GM23338 (cell line): ENCODE data around the gene SLC23A2.

Experiments
- CREB1 ChIP-seq: fragments of 250-450 bp; sonication (Bioruptor Pico); IDR thresholded peaks from 2 replicates; pipeline ENCODE4 v1.5.0; 2020; ENCODE audit warnings: low read depth, mild to moderate bottlenecking, moderate library complexity
- CTCF ChIP-seq, 2 experiments: fragments of 200-600 bp in 1 of 2; sonication (generic) in 1 of 2; conservative IDR thresholded peaks; 2 replicates each; pipeline versions ENCODE4 v1.5.1 to v1.6.1; 2016 to 2017; ENCODE audit warnings: antibody characterized with exemption in 2 of 2, low read depth in 2 of 2, mild to moderate bottlenecking in 2 of 2, moderate library complexity in 1 of 2
- EZH2 ChIP-seq: fragments of 200-600 bp; sonication (generic); IDR thresholded peaks from one replicate; pipeline ENCODE4 v1.8.0; 2017; ENCODE audit warnings: antibody characterized with exemption, mild to moderate bottlenecking, low read depth; ENCODE audit not compliant: unreplicated experiment
- EZH2phosphoT487 ChIP-seq: fragments of 200-600 bp; sonication (generic); IDR thresholded peaks from one replicate; pipeline ENCODE4 v1.8.1; 2018; ENCODE audit warnings: antibody characterized with exemption; ENCODE audit not compliant: unreplicated experiment
- JUNB ChIP-seq: IDR thresholded peaks from one replicate; pipeline ENCODE4 v1.6.1; 2016; ENCODE audit warnings: antibody characterized with exemption; ENCODE audit not compliant: unreplicated experiment
- NANOG ChIP-seq: IDR thresholded peaks from 2 replicates; pipeline ENCODE4 v1.6.1; 2016; ENCODE audit warnings: antibody characterized with exemption, borderline replicate concordance
- POLR2AphosphoS5 ChIP-seq: IDR thresholded peaks from 2 replicates; pipeline ENCODE4 v1.6.1; 2016; ENCODE audit warnings: antibody characterized with exemption, low read depth
- REST ChIP-seq: IDR thresholded peaks from one replicate; pipeline ENCODE4 v1.6.1; 2018; ENCODE audit warnings: antibody characterized with exemption; ENCODE audit not compliant: unreplicated experiment
- STAT1 ChIP-seq: IDR thresholded peaks from one replicate; pipeline ENCODE4 v1.6.1; 2016; ENCODE audit warnings: antibody characterized with exemption; ENCODE audit not compliant: unreplicated experiment

GRCh38 chr20:4962241-4962855 lies 39.0 kb downstream of the SLC23A2 start:
- TF ChIP-seq CTCF (conservative IDR thresholded peaks at IDR 0.05; ENCODE audit: low read depth in 2 of 2) (no peak), REST (no peak), EZH2 (no peak), POLR2AphosphoS5 (no peak), EZH2phosphoT487 (no peak), STAT1 (no peak), CREB1 (CRISPR knock-in tag) (no peak), JUNB (no peak), NANOG (no peak)
